HG03442 (cell line): ENCODE data around the gene GSAP.
A peak's percentile ranks its signal among the peaks of the same experiment; 100 is the strongest.

Experiments
- ATAC-seq: cut with Tn5 transposase; IDR thresholded peaks from one replicate; pipeline ENCODE4 v1.9.1; 2021; ENCODE audit warnings: mild to moderate bottlenecking, moderate library complexity; ENCODE audit not compliant: unreplicated experiment

GSAP gene

GRCh38 chr7:77329466-77330168 is 86.5 kb downstream of the GSAP start:
- ATAC-seq, result peak; percentile 19

- ATAC-seq, result no peak
Observed at GRCh38 chr7:77328669-77329068, 87.5 kb downstream of the GSAP start.

DNA sequence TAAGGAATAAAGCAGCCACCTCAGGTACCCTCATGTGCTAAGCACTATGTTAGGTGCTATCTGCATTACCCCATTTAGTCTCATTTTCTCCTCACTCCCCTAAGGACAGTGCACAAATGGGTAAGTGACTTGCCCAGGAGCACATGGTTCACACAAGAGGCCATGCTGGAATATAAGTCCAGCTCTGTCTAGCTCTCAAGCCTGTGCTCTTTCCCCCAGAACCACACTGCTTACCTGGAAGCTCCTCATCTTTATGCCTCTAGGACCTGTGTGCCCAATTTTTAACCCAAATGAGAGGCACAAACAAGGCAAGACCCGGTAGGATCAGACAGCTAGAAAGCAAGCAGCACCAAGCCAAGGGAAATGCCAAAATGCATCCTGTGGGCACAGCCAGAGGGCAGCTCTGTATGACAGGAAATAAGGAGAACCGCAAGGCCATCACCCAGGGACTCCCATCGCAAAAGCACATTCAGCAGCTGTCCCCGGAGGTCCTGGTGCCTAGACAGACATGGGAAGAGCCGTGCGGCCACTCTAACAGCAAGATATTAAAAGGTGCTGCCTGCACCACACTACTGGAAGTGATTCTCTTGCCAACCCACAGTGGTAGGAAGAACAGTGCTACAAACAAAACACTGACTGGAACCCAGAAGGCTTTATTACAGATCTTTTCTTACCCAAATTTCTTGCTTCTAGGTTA is 88.1 kb downstream of the GSAP start:
- ATAC-seq, result no peak

- ATAC-seq, result no peak
Observed at GRCh38 chr7:77327067-77327931, 88.8 kb downstream of the GSAP start.

- ATAC-seq, result no peak
Observed at GRCh38 chr7:77326131-77326530, 90.0 kb downstream of the GSAP start.

- no peak for ATAC-seq
Observed at GRCh38 chr7:77321300-77321699, 94.8 kb downstream of the GSAP start.

DNA sequence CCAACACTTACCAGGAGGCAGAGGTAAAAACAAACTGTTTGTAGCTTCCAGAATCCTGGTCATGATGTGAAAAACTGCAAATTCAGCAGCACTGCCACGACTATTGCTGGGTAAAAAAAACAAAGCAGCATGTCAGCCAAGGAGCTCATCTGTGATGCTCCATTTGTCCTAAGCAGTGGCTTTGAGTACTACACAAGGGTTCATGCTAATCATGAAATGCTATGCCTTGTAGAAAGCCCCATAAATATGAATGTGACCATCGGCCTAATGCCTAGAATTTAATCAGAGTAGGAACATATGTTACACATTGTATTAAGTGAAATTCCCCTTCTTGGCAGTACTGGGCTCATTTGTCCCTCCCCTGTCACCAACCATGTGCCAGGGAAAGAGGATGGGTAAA is 95.4 kb downstream of the GSAP start:
- no peak for ATAC-seq

DNA sequence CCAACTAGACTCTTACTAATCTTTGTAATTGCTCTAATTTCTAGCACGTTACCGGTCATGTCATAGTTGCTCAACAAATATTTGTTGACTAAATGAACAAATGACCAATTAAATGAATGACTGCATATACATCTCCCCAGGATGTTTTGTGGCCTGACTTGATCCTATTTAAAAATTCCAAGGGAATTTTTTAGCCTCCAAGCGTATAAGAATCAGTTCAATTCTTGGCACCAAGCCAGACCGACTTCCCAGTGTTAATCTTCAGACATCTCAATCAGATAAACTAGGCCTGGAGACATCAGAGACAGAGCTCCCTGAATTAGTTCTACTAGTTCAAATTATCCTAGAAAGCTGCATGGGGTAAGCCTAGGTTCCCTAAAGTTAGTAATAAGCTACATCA is 96.0 kb downstream of the GSAP start:
- no peak for ATAC-seq

GRCh38 chr7:77318019-77318418 is 98.1 kb downstream of the GSAP start:
- ATAC-seq, result no peak

DNA sequence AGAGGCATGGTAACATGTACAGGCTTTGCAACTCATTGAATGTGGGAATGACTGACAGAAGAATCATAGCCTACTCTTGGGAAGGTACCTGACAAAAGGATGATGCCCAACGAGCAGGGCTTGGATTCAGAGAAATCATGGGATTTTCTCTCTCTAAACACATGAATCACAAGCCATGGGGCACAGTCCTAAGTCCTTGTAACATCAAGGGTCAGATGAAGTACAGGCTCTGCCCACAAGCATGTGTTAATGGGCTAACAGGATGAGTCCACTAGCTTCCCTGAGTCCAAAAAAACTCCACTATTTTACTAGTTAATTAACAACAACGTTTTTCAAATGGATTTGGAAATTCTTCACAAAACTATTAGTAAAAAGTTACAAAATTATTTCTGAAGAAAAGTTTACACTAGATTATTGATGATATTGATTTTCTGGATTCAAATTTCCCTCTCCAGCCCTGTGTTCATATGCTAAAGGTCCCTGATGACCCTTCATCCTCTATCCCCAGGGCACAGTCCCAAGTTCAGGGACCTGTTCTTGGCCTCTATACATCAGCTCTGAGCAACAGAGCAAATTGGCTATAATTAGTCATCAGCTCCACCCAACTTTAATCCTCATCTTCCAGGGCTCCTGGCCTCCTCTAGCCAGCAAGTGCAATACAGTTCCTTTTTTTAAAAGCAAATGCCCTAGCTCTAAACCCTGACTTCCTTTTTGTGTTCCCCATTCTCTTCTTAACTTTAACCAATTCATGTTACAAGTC is 99.8 kb downstream of the GSAP start:
- no peak for ATAC-seq

DNA sequence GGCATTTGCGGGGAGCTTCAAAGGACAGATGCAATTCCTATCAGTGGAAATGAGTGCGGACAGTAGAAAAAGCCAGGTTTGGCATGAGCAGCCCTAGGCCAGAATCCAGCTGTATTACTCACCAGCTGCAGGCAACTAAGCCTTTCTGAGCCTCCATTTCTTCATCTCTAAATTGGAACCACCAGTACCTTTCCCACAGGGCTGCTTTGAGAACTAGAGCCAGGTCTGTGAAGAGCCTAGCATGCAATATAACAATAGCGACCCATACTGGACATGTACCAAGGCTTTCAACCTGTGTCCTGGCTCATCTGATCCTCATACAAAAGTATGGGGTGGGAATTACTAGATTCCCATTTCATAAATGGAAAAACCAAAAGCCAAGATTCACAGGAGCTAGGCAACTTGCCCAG is 101.0 kb downstream of the GSAP start:
- no peak for ATAC-seq

- no peak for ATAC-seq
Observed at GRCh38 chr7:77313876-77314480, 102.2 kb downstream of the GSAP start.

DNA sequence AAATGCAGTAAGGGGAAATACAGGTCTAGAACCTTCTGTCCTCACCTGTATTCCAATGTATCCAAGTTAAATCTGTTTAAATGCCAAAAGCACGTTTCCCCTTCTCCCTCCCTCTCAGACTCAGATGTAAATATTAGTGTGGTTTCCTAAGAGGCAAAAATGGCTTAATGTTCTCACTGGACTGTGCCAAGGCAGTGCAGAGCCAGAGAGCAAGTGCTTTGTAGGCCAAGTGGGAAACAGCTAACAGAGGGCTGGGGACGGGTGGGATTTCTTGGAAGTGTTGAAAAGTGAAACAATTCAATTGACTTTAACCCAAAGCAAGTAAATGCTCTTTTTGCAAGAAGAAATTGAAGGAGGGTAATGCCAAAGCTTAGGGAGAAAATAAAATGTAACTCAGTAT is 103.1 kb downstream of the GSAP start:
- ATAC-seq, result no peak

DNA sequence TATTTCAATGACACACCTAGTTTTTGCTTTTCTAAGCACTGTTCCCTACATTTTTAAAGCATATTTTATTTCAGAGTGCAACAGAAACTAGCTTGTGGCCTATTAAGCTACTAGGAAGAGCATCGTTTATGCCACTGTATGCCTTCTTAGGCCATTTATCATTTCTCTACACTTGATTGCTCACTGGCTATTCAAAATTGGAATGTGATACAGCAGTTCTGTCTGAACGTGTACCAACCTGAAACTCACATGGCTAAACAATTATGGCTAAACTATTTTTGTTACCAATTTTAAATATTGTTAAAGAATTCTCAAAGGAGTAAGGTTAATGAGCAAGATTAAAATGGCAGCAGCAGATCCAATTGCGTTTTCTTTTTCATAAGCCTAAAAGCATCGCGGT is 105.2 kb downstream of the GSAP start:
- ATAC-seq, result no peak

- no peak for ATAC-seq
Observed at GRCh38 chr7:77309714-77310220, 106.4 kb downstream of the GSAP start.

GRCh38 chr7:77308792-77309191 is 107.4 kb downstream of the GSAP start:
- no peak for ATAC-seq

DNA sequence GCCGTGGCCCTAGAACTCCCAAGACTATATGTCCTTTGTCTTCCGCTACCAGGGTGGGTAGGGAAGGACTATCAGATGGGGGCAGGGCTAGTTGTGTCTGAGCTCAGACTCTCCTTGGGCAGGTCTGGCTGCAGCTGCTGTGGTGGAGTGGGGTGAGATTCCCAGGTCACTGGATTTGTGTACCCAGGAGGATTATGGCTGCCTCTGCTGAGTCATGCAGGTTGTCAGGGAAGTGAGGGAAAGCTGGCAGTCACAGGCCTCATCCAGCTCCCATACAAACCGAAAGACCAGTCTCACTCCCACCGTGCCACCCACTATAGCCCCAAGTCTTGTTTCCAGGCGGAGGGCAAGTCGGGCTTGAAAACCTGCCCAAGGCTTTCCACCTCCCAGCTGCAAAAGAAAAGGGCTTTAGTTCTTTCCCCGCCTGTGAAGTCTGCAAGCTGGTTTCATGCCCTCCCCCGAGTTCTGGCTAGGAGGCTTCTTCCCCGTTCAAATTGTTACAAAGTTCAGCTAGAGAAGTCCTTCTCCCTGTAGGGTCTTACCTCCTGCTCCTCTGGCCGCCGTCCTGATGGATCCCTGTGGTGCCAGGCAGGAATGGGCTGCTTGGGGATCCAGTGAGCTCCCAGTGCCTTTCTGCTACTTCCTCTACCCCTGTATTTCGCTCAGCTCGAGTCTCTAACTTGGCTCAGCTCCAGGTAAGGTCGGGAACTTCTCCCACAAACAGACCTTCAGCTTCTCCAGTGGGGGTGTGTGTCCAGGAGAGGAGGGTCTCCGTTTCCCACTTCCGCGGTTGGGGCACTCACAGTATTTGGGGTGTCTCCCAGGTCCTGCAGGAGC is 109.7 kb downstream of the GSAP start:
- no peak for ATAC-seq

DNA sequence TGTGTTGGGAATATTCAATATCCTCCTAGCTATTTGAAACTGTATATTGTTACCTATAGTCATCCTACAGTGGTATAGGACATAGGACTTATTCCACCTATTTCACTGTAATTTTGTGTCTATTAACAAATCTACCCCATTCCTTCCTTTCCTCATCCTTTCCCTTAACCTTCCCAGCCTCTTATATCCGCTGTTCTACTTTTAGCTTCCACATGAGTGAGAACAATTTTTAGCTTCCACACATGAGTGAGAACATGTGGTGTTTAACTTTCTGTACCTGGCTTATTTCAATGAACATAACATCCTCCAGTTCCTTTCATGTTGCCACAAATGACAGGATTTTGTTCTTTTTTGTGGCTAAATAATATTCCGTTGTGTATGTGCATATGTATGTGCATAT is 120.6 kb downstream of the GSAP start:
- no peak for ATAC-seq

DNA sequence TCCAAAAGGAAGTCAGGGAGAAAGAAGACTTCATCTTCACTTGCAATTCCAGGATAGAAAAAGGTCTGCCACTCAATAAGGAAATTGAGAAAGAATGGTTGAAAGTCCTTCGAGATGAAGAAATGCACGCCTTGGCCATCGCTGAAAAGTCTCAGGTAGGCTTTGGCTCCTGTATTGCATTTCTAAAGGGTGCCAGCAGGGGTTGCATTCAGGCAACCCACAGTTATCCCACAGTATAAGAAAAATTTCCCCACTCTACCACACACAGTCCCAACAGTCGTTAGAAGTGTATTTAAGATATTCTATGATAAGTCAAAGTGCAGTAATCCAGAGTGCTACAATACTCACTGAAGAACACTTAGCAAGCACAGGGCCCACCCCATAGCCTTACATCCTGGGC is 123.1 kb downstream of the GSAP start:
- ATAC-seq, result no peak

DNA sequence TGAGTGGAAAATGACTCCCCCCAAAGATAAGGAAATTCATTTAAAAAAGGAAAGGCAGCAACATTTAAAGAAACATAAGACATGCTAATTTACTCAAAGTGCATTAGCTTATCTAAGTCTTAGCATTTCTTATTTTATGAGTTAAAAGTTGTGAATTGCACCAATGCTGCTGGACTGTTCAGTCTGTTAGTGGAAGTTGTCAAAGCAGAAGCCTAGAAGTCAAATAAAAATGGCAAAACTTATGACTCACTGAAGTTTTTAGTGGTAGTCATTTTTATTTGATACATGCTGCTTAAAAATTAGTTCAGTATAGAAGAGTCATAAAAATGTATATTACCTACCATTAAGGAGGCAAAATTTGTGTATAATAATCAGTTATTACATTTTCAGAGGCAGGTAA is 125.7 kb downstream of the GSAP start:
- ATAC-seq, result no peak
